ENCODE results near the gene SOX18.

The SOX18 gene

GRCh38 chr20:64036346-64037198 lies 12.9 kb downstream of the SOX18 start:
- no peak for DNase-seq

- DNase-seq: no peak
These were observed 13.5 kb downstream of the SOX18 start, which contains the start of gene C20orf204 for GRCh38 chr20:64035933-64036345. C20orf204 (plus strand) TSS chr20:64036182; CDS start chr20:64036324, 142 bp downstream.

- DNase-seq: no peak
These were observed 14.1 kb downstream of the SOX18 start for GRCh38 chr20:64035066-64035932.

GRCh38 chr20:64033981-64034493 lies 15.4 kb downstream of the SOX18 start:
- DNase-seq: no peak

GRCh38 chr20:64032706-64033624 lies 16.5 kb downstream of the SOX18 start:
- DNase-seq: no peak

GRCh38 chr20:64031822-64032314 lies 17.6 kb downstream of the SOX18 start:
- no peak for DNase-seq

GRCh38 chr20:64030371-64031134 lies 18.9 kb downstream of the SOX18 start:
- no peak for DNase-seq

- no peak for DNase-seq
These were observed 19.9 kb downstream of the SOX18 start for GRCh38 chr20:64029293-64030117.

GRCh38 chr20:64027981-64028685 lies 21.3 kb downstream of the SOX18 start:
- DNase-seq: no peak

- no peak for DNase-seq
These were observed 23.5 kb downstream of the SOX18 start for GRCh38 chr20:64025826-64026412.

GRCh38 chr20:64025101-64025825 lies 24.2 kb downstream of the SOX18 start:
- DNase-seq: no peak

GRCh38 chr20:64024141-64024990 lies 25.1 kb downstream of the SOX18 start:
- DNase-seq: no peak

- DNase-seq: no peak
These were observed 25.9 kb downstream of the SOX18 start for GRCh38 chr20:64023361-64024140.

GRCh38 chr20:64022671-64023360 lies 26.6 kb downstream of the SOX18 start:
- no peak for DNase-seq

- no peak for DNase-seq
These were observed 28.1 kb downstream of the SOX18 start for GRCh38 chr20:64021124-64021975.

All from retina (tissue), 1 donor.